ENCODE measurements around the gene USP36.

Gene USP36

DNA sequence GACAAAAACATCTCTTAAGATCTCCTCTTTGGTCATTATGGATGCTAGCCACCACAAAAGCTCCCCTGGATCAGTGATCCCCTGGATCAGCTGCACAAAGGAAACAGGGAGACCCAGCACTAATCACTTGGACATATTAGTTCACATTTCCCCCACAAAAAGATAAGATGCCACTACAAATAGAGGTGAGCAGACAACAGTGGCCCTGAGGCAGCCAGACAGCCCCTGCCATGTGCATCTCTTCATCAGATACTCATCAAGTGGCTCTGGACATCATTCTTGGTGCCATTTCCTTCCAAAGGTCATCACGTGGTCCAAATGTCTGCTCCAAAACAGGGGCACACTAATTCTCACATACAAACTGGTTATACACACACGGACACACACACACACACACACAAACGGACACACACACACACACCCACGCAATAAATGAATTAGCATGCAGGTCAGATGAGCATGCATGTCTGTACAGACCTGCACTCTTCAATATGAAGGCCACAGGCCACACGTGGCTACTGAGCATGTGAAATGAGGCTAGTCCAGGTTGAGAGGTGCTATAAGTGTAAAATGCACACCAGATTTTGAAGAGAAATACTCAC is 4.1 kb downstream of the USP36 start:
- DNase-seq: no peak
- TF ChIP-seq POLR2A (IDR thresholded peaks at IDR 0.05; ENCODE audit: low read length): no peak
- no peak for TF ChIP-seq GATA1 (IDR thresholded peaks at IDR 0.05; ENCODE audit: low read depth, low read length)

DNA sequence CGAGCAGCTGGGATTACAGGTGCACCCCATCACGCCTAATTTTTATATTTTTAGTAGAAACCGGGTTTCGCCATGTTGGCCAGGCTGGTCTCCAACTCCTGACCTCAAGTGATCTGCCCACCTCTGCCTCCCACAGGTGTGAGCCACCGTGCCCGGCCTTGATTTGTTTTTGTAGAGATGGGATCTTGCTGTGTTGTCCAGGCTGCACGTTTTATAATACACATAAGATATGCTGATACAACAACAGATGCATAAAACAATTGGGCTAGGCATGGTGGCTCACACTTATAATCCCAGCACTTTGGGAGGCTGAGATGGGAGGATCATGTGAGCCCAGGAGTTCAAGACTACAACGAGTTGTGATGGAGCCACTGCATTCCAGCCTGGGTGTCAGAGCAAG is 6.0 kb downstream of the USP36 start:
- TF ChIP-seq GATA1 (IDR thresholded peaks at IDR 0.05; ENCODE audit: low read depth, low read length) (no peak), POLR2A (IDR thresholded peaks at IDR 0.05; ENCODE audit: low read length) (no peak)
- DNase-seq: no peak

DNA sequence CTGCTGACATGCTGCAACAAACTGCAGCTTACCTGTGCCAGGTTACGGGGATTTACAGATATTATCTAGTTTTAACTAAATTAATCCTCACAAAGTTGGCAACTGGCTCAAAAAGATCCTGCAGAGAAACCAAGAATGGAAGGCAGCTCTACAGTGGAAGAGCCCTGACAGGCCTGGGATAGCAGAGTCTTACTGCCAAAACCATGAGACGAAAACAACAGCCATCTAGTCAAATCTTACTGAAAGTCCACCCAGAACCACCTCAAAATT is 8.1 kb downstream of the USP36 start:
- TF ChIP-seq GATA1 (IDR thresholded peaks at IDR 0.05; ENCODE audit: low read depth, low read length) (no peak), POLR2A (IDR thresholded peaks at IDR 0.05; ENCODE audit: low read length) (no peak)
- DNase-seq: no peak

DNA sequence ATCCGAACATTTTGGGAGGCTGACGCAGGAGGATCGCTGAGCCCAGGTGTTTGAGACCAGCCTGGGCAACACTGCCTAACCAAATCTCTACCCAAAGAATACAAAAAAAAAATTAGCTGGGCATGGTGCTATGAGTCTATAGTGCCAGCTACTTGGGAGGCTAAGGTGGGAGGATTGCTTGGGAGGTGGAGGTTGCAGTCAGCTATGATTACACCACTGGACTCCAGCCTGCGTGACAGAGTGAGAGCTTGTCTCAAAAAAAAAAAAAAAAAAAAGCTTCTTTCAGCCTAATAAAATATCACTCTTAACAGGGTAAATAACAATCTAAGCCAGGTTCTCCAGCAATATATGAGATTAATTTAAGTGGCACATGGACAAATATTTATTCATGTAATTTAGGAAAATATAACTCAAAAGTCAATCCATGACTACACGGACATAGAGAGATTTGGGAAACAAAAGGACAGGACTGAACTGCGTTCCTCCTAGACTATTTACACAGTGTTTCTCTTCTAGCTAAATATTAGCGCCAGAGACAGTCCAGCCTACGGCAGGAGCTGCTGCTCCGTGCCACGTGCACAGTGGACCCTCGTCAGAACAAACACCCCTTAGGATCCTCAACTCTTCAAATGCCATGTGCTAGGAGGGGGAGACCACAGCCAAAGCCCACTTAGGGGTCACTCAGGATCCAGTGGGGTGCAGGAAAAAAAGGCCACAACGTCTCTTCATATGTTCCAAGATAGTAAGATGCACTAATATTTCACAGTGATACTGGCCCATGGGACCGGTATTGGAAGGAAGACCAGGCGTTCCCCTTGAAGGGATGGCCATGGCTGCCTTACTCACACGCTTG is 8.7 kb downstream of the USP36 start:
- no peak for DNase-seq
- TF ChIP-seq GATA1 (IDR thresholded peaks at IDR 0.05; ENCODE audit: low read depth, low read length) (no peak), POLR2A (IDR thresholded peaks at IDR 0.05; ENCODE audit: low read length) (no peak)

DNA sequence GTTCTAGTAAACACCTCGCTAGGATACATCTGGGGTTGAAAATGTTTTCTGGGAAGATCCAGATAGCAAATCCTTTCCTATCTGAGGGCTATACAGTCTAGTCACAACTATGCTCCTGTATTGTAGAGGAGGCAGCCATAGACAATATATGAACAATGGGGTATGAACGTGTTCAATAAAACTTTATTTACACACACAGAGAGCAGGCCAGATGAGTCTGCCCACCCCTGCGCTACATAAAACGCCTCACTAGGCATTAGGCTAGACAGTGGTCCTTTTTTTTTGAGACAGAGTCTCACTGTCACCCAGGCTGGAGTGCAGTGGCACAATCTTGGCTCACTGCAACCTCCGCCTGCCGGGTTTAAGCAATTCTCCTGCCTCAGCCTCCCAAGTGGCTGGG is 11.1 kb downstream of the USP36 start:
- TF ChIP-seq GATA1 (IDR thresholded peaks at IDR 0.05; ENCODE audit: low read depth, low read length): no peak
- TF ChIP-seq POLR2A (IDR thresholded peaks at IDR 0.05; ENCODE audit: low read length): no peak
- no peak for DNase-seq

DNA sequence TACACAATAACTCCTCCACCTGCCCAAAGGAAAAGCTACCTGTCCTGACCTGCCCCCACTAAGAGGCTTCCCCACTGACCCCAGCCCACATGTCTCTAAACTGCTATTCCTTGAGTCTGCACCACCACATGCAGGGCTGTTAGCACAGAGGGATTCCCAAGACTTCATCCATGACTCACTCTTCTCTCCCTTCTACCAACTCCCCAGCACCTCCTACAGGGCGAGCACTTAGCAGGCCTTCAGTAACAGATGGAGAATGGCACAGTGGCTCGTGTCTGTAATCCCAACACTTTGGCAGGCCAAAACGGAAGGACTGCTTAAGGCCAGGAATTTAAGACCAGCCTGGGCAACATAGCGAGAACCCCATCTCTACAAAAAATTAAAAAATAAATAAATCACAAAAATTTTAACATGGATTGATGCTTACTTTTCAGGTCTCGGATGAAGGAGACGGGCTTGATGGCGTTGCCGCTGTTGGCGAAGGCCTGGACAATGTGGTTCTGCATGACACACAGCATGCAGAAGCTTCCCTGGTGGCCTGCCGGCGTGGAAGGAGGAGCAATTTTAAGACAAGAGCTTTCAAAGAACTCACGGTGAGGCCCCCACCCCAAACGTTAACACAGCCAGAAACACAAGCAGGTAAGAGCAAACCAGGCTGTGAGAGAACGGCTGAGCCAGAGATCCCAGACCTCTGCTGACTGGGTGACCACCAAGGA is 12.0 kb downstream of the USP36 start:
- no peak for TF ChIP-seq GATA1 (IDR thresholded peaks at IDR 0.05; ENCODE audit: low read depth, low read length)
- no peak for TF ChIP-seq POLR2A (IDR thresholded peaks at IDR 0.05; ENCODE audit: low read length)
- DNase-seq: peak in 1 of 2 experiments; percentile 46

DNA sequence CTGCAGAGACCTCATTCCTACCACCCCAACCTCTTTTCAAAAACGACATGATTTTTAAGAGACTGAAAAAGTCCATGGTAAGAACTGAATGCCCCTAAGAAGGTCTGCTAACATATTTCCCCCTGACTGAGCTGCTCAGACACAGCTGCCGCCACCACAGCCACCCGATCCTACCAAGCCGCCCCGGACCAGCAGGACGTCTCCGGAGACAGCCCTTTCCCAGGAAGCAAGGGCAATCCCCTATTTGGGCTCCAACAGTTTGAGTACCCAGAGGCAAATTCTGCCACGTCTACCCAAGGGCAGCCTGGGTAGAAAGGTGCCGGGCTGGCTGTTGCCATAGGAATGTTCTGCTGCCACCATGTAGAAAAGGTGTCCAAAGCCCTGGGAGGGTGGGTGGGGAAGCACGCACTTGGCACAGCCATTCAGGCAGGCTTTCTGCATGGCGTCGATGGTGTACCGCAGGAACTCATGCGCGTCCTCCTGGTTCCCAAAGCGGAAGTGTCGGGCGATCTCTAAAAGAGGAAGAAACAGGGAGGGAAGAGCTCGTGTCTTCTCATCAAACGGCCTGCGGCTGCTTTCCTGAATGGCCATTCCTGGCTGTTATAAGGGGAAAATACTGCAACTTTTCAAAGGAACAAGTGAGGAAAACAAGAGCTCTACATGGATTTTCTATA is 13.6 kb downstream of the USP36 start:
- no peak for DNase-seq
- TF ChIP-seq POLR2A (IDR thresholded peaks at IDR 0.05; ENCODE audit: low read length): no peak

DNA sequence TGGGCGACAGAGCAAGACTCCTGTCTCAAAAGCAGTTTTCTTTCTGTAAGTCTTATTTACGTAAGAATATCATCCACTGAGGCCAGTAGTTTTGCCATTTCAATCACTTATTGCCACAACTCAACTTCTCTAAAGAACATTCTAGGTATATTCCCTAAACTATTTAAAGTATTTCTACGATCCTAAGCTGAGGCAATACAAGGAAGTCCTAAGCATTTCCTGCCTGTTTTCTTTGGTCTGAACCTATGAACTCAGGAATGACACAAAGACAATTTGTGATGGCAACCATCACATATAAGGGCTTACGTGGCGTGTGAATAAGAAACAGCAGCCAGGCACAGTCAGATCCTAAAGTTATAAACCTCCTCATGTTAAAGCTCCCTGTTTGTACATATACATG is 14.2 kb downstream of the USP36 start:
- TF ChIP-seq POLR2A (IDR thresholded peaks at IDR 0.05; ENCODE audit: low read length): no peak
- no peak for TF ChIP-seq GATA1 (IDR thresholded peaks at IDR 0.05; ENCODE audit: low read depth, low read length)
- DNase-seq: no peak

DNA sequence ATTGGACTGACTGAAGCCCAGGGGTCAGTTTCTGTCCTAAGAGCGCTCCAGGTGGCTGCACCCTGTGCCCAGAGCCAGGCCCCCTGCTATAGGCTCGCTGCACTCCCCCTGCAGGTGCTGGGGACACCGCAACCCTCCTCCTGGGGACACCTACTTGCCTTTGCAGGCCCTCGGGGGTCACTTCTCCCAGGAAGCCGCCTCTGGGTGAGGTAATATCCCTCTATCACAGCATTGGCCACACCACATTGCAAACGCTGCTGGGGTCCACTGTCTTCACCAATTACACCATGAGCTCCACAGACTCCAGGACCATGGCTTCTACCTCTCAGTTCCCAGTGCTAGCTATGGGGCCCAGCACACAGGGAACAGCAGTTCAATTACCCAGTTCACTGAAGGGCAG is 14.9 kb downstream of the USP36 start:
- no peak for DNase-seq
- no peak for TF ChIP-seq POLR2A (IDR thresholded peaks at IDR 0.05; ENCODE audit: low read length)
- TF ChIP-seq GATA1 (IDR thresholded peaks at IDR 0.05; ENCODE audit: low read depth, low read length): no peak

DNA sequence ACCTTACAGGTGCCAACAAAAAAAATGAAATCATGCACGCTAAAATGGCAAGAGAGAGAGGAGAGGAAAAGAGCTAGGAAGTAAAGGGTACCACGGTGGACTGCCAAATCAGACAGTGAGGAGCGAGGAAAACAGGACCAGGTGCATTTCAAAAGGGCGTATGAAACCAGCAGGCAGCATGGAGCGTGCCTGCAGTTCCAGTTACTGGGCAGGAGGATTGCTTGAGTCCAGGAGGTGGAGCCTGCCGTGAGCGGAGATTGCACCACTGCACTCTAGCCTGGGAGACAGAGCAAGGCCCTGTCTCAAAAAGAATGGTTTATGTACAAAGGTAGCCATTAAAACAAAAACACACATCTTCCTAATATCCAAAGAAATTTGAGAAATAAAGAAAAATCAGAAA is 16.4 kb downstream of the USP36 start:
- DNase-seq: no peak
- TF ChIP-seq POLR2A (IDR thresholded peaks at IDR 0.05; ENCODE audit: low read length): no peak
- TF ChIP-seq GATA1 (IDR thresholded peaks at IDR 0.05; ENCODE audit: low read depth, low read length): no peak

DNA sequence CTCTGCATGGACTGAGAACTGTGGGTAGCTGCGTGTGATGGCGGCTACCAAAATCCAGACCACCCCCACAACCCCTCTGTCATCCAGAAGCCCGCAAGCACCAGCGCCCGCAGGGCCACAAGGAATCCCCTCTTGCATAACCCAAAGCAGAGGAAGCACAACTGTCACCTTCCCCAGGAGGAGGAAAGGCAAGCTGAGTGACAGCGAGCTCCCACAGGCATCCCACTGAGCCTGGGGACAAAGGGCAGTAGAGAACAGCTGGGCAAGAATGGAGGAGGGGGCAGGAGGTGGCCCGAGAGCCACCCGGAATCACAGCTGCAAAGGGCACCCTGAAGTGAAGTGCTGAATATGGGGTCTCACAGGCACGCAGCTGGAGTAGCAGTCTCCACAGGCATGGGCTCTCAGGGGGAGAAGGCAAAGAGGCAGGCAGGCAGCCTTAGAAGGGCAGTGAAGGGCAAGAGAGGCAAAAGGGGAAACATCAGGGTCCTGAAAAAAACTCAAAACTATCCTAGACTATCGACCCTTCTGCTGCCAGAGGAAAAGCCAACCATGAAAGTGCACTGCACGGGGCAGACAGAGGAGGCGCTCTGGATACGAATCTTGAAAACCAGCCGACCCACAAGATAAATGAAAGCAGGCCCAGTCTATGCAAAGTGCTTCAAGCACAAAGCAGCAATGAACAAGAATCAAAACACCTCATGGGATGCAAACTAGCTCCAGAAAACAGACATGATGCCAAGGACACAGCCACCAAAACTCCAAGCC is 17.1 kb downstream of the USP36 start:
- no peak for DNase-seq
- TF ChIP-seq POLR2A (IDR thresholded peaks at IDR 0.05; ENCODE audit: low read length) (no peak), GATA1 (IDR thresholded peaks at IDR 0.05; ENCODE audit: low read depth, low read length) (no peak)

DNA sequence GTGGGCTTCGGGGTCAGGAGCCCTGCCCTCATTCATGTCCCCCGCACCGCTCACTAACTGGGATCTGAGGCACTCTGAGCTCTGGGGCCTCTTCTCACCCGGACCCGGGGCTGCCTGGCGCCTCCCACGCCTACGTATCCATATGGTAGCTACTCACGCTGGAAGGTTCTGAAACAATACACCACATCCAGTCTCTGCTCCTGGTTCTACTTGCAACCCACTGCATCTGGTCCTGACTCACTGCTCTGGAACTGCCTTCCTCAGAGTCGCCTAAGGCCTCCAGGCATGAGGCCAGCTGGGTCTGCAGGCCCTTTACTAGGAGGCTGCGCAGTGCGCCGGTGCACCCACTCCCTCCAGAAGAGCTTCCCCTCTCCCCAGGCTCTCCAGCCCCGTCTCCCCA is 18.1 kb downstream of the USP36 start:
- DNase-seq: no peak
- no peak for TF ChIP-seq POLR2A (IDR thresholded peaks at IDR 0.05; ENCODE audit: low read length)
- TF ChIP-seq GATA1 (IDR thresholded peaks at IDR 0.05; ENCODE audit: low read depth, low read length): no peak

DNA sequence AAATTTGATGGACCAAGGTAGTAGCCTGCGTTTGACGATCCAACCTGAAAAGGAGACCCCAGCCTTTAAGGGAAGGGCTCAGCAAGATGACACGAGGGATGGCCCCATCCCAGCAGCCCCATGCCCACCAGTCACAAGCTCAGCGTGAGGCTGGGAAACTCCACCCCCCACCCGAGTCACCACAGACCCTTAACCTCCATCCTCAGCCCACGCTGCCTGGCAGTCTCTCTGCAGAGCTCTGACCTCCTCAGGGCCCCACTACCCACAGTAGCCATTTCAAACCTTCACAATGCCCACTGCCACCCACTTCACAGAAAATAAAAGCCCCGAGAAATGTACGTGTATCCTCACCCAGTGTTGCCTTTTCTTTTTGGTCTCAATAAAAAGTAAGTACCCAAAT is 18.7 kb downstream of the USP36 start:
- TF ChIP-seq GATA1 (IDR thresholded peaks at IDR 0.05; ENCODE audit: low read depth, low read length) (no peak), POLR2A (IDR thresholded peaks at IDR 0.05; ENCODE audit: low read length) (no peak)
- no peak for DNase-seq

DNA sequence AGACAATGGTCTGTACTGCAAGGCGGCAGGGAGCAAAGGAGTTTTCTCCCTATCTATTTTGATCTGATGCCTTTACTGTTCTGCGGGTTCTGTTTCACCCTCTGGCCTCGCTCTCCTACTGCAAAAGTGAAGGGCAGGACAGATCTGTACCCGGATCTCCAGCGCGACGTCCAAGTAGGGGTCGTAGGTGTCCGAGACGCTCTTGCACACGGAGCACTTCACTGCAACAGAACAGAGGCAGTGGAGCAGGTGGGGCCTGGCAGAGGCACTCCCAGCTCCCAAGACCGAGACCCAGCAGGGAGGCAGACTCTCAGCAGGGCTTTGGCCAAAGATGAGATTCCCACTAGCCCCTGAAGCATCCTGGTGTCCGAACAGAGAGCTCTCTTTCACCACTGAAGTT is 19.8 kb downstream of the USP36 start:
- TF ChIP-seq POLR2A (IDR thresholded peaks at IDR 0.05; ENCODE audit: low read length) (no peak), GATA1 (IDR thresholded peaks at IDR 0.05; ENCODE audit: low read depth, low read length) (no peak)
- DNase-seq: no peak

Measured in erythroblast (primary cell).